Measurements from ENCODE around the gene ARL16. TPM values are rescaled to one million over a fixed set of nuclear protein-coding genes. Genes with fewer than 3 reads are reported as not detected.

ARL16 gene
- total RNA-seq, 1 experiment from 2014 or later = 41.7 TPM

DNA sequence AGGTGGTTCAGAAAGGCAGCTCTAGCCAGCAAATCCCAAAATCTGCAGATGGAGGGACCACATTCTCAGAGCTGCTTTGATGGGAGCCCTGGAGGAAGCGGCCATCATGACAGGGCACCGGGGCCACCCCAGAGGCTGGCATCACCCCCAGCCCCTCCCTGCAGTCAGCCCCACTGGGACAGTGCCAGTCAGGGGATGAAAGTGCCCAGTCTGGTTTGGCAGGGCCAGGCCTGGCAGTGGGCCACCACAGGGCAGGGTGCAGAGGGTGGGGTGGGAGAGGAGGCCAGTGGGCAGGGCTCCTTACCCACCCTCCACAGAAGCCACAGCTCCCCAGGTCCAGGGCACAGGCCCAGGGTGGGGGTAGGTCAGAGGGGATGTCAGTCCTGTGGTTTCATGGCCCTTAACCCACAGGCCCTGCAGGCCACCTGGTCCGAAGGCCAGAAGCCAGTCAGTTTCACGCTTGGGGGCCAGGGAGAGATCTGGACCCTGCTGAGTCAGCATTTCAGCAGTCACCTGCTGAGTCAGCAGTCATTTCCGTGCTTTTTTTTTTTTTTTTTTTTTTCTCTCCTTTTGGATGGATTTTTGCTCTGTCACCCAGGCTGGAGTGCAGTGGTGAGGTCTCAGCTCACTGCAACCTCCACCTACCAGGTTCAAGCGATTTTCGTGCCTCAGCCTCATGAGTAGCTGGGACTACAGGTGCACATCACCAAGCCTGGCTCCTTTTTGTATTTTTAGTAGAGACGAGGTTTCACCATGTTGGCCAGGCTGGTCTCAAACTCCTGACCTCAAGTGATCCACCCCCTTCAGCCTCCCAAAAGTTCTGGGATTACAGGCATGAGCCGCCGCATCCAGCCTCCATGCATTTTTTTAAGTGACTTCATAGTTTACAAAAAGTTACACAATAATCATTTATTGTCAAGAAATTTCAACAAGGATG is 38.9 kb upstream of the ARL16 start:
- BruUV-seq (replicated peaks) = no TSS peak

DNA sequence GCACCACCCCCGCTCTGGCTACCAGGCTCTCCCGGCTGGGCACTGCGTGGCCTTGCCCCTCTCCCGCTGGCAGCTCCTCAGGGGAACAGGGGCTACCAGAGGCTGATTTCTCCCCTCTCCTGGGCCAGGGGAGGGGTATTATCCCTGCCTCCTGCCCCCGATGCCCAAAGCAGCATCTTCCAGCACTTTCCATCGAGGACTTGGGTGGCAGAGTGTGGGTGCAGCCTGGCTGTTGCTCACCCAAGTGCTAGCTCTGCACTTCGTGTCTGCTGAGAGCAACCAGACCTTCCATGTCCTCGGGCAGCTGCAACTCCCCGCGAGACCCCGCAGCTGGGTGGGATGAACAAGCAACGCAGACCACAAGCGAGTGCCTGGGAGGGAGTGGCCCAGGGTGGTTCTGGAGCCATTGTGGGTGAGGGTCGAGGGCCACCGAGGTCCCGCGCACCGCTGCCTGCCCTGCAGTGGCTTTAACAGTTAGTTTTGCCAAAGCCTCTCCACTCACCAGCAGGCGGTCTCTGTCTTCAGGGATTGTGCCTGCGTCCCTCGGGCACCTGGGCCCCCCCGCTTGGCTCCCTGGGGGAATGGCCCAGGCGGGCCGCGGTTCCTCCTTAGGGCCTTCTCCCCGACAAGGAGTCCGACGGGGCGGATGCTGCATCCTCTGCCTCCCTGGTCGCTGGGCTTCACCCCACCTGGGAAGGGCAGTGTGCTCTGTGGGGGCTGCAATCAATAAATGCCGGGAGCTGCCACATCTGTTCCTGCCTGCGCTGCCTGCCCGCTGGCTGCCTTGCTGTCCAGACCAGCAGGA is 36.9 kb upstream of the ARL16 start:
- Histone ChIP-seq H3K27ac (no peak overlapping the region), H4K20me1 (ENCODE audit: insufficient read depth) (no peaks in the 10 kb centered on the region), H3K4me3 (no peak overlapping the region), H3F3A (ENCODE audit: insufficient read depth, low read depth) (peaks cover 29% of the 10 kb centered on the region; the same call in 1 of the 2 replicates), H3K36me3 (ENCODE audit: low read depth) (no peaks in the 10 kb centered on the region), H3K4me1 (replicated peaks; ENCODE audit: insufficient read depth) (peaks cover 25% of the 10 kb centered on the region), H3K9me3 (ENCODE audit: insufficient read depth, low read depth) (no peaks in the 10 kb centered on the region), H3K9me2 (ENCODE audit: insufficient read depth) (no peaks in the 10 kb centered on the region), H2AFZ (no peak overlapping the region), H3K79me2 (ENCODE audit: low read depth) (no peaks in the 10 kb centered on the region), H3K4me2 (no peak overlapping the region), H3K27me3 (ENCODE audit: insufficient read depth, low read depth) (no peaks in the 10 kb centered on the region)
- intact Hi-C loops (cut with micrococcal nuclease; ENCODE audit: unreplicated experiment) = no loop called here
- TF ChIP-seq, protein P1, sequence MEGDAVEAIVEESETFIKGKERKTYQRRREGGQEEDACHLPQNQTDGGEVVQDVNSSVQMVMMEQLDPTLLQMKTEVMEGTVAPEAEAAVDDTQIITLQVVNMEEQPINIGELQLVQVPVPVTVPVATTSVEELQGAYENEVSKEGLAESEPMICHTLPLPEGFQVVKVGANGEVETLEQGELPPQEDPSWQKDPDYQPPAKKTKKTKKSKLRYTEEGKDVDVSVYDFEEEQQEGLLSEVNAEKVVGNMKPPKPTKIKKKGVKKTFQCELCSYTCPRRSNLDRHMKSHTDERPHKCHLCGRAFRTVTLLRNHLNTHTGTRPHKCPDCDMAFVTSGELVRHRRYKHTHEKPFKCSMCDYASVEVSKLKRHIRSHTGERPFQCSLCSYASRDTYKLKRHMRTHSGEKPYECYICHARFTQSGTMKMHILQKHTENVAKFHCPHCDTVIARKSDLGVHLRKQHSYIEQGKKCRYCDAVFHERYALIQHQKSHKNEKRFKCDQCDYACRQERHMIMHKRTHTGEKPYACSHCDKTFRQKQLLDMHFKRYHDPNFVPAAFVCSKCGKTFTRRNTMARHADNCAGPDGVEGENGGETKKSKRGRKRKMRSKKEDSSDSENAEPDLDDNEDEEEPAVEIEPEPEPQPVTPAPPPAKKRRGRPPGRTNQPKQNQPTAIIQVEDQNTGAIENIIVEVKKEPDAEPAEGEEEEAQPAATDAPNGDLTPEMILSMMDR (conservative IDR thresholded peaks at IDR 0.05) = no peak
- no peak for TF ChIP-seq EZH2 (IDR thresholded peaks at IDR 0.05; ENCODE audit: low read depth)
- ChIA-PET POLR2A (ENCODE audit: unreplicated experiment) (interaction anchor here (0.6 kb wide), 2 partner anchors 140 to 357 kb away, joined by 8 to 11 read pairs; no protein-coding TSS in a partner anchor), CTCF (interaction anchor here (0.5 kb wide), 1 partner anchor 96 kb away, joined by 5 read pairs; no protein-coding TSS in a partner anchor)
- DNase-seq = no peak
- no TSS peak for BruUV-seq (replicated peaks)

More for the DNA sequence above, 38.9 kb upstream of the ARL16 start:
- Histone ChIP-seq H3K4me2 (peak overlapping the region; percentile 70), H3K4me1 (replicated peaks; ENCODE audit: insufficient read depth) (peaks cover 27% of the 10 kb centered on the region), H3K9me3 (ENCODE audit: insufficient read depth, low read depth) (no peaks in the 10 kb centered on the region), H4K20me1 (ENCODE audit: insufficient read depth) (no peaks in the 10 kb centered on the region), H3K27me3 (ENCODE audit: insufficient read depth, low read depth) (no peaks in the 10 kb centered on the region), H3K9me2 (ENCODE audit: insufficient read depth) (no peaks in the 10 kb centered on the region), H3F3A (ENCODE audit: insufficient read depth, low read depth) (peaks cover 29% of the 10 kb centered on the region; the same call in 1 of the 2 replicates), H3K79me2 (ENCODE audit: low read depth) (no peaks in the 10 kb centered on the region), H3K4me3 (no peak overlapping the region), H3K36me3 (ENCODE audit: low read depth) (no peaks in the 10 kb centered on the region), H2AFZ (no peak overlapping the region), H3K27ac (peak overlapping the region; percentile 68)
- ChIA-PET POLR2A (ENCODE audit: unreplicated experiment) (interaction anchor here (0.5 to 0.7 kb wide), 3 partner anchors 39 to 189 kb away, joined by 3 to 29 read pairs (median 4); partner anchors contain the start of genes ARL16, HGS and PCYT2), CTCF (interaction anchor here (0.6 to 1.3 kb wide), 4 partner anchors 51 to 300 kb away, joined by 3 to 5 read pairs (median 4); partner anchors contain the start of genes CENPX and LRRC45)
- peak; percentile 79 to 99 for DNase-seq
- intact Hi-C loops (cut with micrococcal nuclease; ENCODE audit: unreplicated experiment) = loop anchor here (1.0 kb wide), 1 partner anchor 9 kb away; no protein-coding TSS in a partner anchor
- no peak for TF ChIP-seq EZH2 (IDR thresholded peaks at IDR 0.05; ENCODE audit: low read depth)
- TF ChIP-seq, protein P1 (conservative IDR thresholded peaks at IDR 0.05) = no peak
